ENCODE data around the gene DENND2A. TPM values are rescaled to one million over a fixed set of nuclear protein-coding genes. Genes with fewer than 3 reads are reported as not detected.

Gene DENND2A
- under 0.01 and 0.19 TPM in 2 replicates for total RNA-seq

GRCh38 chr7:140640727-140641523 lies at the start of gene DENND2A:
DENND2A (minus strand) TSS chr7:140640813; CDS start chr7:140602397, 38,416 bp downstream.

GRCh38 chr7:140672382-140673062 lies 31.9 kb upstream of the DENND2A start, which contains the start of gene ADCK2:
ADCK2 (plus strand) TSS chr7:140672945; CDS start chr7:140673331, 386 bp downstream.

GRCh38 chr7:140479062-140479738 lies 161.4 kb downstream of the DENND2A start, which contains the start of gene MKRN1:
MKRN1 (minus strand) TSS chr7:140479505; CDS start chr7:140479344, 161 bp downstream.

Small RNA genes within 50 kb of the gene (small RNA-seq; reads per million reads assigned to genes)
- gene RF00019 (not detected), gene RN7SL771P (not detected)

Other genes starting within 250 kb of the DENND2A start
- 62.4 and 62.5 TPM in 2 replicates for gene SLC37A3, start 242.3 kb downstream of the DENND2A start, total RNA-seq
- gene RAB19, start 236.8 kb downstream of the DENND2A start, total RNA-seq: 0.38 TPM in 1 of 2 replicates, not detected in the other
- gene MKRN1, start 161.3 kb downstream of the DENND2A start, total RNA-seq: 36.6 and 41.5 TPM in 2 replicates
- 24.2 and 31.4 TPM in 2 replicates for gene ADCK2, start 32.1 kb upstream of the DENND2A start, total RNA-seq
- 97.0 and 173 TPM in 2 replicates for gene NDUFB2, start 55.9 kb upstream of the DENND2A start, total RNA-seq

All from vein endothelial cell (primary cell).